ENCODE results near the gene OR2G3.

OR2G3 gene

GRCh38 chr1:247605286-247605685 lies at the start of gene OR2G3:
Gene OR2G3 (plus strand): TSS chr1:247605586. CDS start chr1:247605586, 0 bp downstream.
- no peak for DNase-seq

GRCh38 chr1:247557926-247558674 lies 47.3 kb upstream of the OR2G3 start:
- DNase-seq: no peak

GRCh38 chr1:247561711-247562110 lies 43.7 kb upstream of the OR2G3 start:
- DNase-seq: no peak

- no peak for DNase-seq
Observed at GRCh38 chr1:247562198-247562597, 43.2 kb upstream of the OR2G3 start.

DNA sequence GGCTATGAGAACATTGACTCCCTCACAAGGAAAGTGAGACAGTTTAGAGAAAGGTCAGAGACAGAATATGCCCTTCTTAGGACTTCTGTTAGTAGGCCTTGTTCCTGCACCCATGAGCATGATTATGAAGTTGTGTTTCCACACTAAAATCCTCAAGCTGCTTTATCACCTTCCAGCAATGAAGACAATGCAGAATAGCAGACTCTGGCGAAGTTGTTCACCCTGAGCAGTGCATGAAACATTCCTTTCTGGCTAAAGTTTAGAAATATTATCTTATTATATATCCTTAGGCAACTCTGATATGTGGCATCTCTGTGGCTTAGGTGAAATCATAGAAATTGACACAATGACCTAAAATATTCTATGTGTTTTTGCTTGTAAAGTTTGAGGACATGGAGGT lies 31.1 kb upstream of the OR2G3 start:
- no peak for DNase-seq

- no peak for DNase-seq
Observed at GRCh38 chr1:247574664-247575063, 30.7 kb upstream of the OR2G3 start.

DNA sequence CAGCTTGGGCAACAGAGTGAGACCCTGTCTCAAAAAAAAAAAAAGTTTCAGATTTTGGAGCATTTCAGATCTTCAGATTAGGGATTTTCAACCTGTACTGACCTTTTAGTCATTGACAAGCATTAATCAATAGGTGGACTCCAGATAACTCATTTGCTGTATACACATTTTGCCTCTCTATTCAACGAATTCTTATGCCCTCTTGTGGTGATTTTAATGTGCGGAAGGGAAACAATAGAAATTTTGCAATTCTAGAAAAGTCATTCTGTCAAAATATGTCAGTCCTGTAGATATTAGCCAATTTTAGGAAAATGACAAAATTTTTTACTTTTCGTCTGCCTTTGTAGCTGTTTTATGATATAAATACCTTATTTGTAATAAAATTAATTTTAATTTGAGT lies 28.9 kb upstream of the OR2G3 start:
- DNase-seq: no peak

DNA sequence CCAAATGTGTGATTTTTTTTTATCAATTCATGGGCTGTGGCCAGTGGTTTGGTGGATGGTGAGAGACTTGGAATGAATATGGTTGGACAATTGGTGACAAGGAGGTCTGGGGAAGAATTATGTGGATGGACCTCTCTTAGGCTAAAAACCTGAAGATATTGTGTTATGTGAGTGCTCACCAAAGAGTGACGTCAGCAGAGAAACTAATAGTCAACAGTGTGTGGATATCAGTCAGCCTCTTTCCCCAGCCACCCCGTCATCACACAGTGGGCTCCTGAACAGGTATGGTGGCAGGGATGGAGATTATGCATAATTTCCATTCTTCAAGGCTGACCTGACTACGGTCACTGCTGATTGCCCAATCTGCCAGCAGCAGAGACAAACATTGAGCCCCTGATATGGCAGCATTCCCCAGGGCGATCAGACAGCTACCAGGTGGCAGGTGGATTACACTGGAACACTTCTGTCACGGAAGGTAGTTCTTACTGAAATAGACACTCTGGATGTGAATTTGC lies 26.4 kb upstream of the OR2G3 start:
- no peak for DNase-seq

DNA sequence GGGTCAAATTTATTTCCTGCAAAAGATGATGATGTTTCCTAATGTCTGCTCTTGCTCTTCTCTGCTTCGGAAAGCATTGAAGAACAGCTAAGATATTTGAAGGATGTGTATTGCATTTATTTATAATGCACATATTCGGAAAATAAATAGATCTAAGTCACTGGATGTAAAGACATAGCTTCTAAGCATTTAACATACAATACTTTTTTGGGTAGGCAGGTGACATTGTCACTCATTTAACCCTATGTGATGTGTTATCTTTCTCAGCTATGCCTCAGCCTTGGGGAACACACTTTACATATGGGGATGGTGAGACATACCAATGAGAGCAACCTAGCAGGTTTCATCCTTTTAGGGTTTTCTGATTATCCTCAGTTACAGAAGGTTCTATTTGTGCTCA lies 17.3 kb upstream of the OR2G3 start, which contains the start of gene OR2G2:
TSS of gene OR2G2 (plus strand) at position 301 of the 400 bp plus-strand sequence. CDS start at position 301, 0 bp downstream.
- DNase-seq: no peak

GRCh38 chr1:247613405-247613804 lies 8.0 kb downstream of the OR2G3 start:
- no peak for DNase-seq

GRCh38 chr1:247614625-247615024 lies 9.2 kb downstream of the OR2G3 start:
- no peak for DNase-seq

GRCh38 chr1:247627951-247628350 lies 22.6 kb downstream of the OR2G3 start:
- no peak for DNase-seq

DNA sequence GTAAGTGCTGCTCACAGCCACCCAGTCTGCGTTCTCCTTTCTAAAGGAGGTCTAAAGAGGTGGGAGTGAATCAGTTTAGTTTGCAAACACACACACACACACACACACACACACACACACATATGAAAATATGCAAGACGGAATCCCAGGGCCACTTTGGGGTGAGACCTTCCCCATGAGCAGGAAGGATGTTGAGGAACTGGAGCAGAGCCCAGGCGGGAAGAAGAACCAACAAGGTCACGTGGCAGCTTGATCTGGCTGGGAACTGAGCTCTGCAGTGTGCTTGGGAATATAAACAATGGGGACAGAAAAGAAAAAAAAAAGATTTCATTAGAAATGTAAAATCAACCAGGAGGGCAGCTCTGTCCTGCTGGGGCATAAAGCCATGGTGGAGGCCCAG lies 32.6 kb downstream of the OR2G3 start:
- no peak for DNase-seq

- no peak for DNase-seq
Observed at GRCh38 chr1:247638781-247639180, 33.4 kb downstream of the OR2G3 start.

DNA sequence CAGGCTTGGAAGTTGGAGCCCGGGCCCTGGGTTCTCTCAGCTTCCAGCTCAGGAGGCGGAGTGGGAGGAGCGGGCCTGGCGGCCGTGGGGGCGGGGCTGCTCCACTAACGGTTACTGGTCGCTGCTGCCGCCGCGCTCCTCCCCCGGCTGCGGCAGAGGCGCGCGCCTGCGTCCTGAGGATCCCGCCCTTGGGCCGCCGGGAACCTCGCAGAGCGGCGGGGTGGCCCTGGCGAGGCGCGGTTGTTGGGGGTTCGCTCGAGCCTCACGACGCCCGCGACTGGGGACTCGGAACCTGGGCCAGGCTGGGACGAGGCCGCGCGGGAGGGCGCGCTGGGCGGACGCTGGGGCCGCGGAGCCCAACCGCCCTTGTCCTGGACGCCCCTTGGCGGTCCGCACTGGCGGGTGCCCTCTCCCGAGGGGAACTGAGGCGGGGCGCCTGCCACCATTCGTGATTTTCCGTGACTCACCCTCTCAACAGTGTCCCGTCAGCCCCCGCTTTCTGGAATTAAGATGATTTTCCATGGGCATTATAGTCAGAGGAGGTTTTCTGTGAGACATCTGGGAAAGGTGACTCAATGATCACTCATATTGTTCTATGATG lies 34.1 kb downstream of the OR2G3 start:
- DNase-seq: no peak

DNA sequence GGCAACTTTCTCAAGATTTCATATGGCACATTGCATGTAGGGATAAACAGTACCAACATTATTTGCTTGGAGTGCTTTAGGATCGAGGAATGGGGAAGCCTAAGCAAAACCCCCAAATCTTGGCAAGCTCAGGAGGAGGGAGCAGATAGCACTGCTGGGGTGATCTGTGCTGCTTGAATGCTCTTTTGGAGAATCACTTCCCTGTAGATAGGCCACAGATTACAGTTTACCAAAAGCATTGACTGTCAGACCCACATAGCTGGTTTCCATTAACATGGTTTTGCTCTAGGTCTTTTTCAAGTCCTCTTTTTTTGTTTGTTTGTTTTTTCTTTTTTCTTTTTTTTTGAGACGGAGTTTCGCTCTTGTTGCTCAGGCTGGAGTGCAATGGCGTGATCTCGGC lies 37.4 kb downstream of the OR2G3 start:
- no peak for DNase-seq

DNA sequence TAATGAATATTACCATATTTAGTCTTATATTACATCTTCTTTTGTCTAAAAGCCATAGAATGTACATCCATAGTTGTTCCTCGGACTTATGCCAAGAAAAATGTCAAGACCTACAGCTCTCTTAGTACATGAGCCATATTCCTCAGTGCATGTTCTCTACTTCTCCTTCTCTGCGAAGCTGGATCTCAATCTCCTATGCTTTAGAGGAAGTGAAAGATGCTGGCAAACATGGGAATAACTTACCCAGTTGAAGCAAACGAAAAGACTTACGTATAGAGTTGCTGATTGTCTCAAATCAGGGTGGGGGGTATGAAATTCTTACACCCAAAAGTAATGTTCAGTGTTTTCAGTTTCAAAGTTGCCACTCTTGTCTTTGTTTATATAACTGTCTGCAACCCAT lies 41.5 kb downstream of the OR2G3 start:
- DNase-seq: no peak

- no peak for DNase-seq
Observed at GRCh38 chr1:247647864-247648263, 42.5 kb downstream of the OR2G3 start.

- no peak for DNase-seq
Observed at GRCh38 chr1:247653040-247653439, 47.7 kb downstream of the OR2G3 start.

Data from cerebellar nuclear complex (tissue), 1 donor.